ENCODE data around the gene NDUFA11.

The NDUFA11 gene

GRCh38 chr19:5905114-5905778, 1.7 kb upstream of the NDUFA11 start:
- no peak for DNase-seq

GRCh38 chr19:5904352-5905113, 943 bp upstream of the NDUFA11 start, which contains the start of gene VMAC:
TSS of gene VMAC (plus strand) at chr19:5904872. CDS start at chr19:5904891, 19 bp downstream.
- peak; percentile 89 for DNase-seq

- no peak for DNase-seq
These were observed 450 bp downstream of the NDUFA11 start for GRCh38 chr19:5903056-5903623.

- no peak for DNase-seq
These were observed 2.6 kb downstream of the NDUFA11 start for GRCh38 chr19:5900976-5901375.

GRCh38 chr19:5899728-5900526, 3.7 kb downstream of the NDUFA11 start:
- DNase-seq: no peak

- no peak for DNase-seq
These were observed 6.2 kb downstream of the NDUFA11 start for GRCh38 chr19:5897189-5897969.

GRCh38 chr19:5896365-5897076, 7.1 kb downstream of the NDUFA11 start:
- no peak for DNase-seq

GRCh38 chr19:5895890-5896289, 7.7 kb downstream of the NDUFA11 start:
- DNase-seq: no peak

- no peak for DNase-seq
These were observed 8.2 kb downstream of the NDUFA11 start for GRCh38 chr19:5895409-5895808.

GRCh38 chr19:5894704-5895349, 8.8 kb downstream of the NDUFA11 start:
- DNase-seq: no peak

GRCh38 chr19:5893907-5894703, 9.5 kb downstream of the NDUFA11 start:
- no peak for DNase-seq

GRCh38 chr19:5893296-5893903, 10.2 kb downstream of the NDUFA11 start:
- no peak for DNase-seq

GRCh38 chr19:5892772-5893275, 10.8 kb downstream of the NDUFA11 start:
- DNase-seq: no peak

GRCh38 chr19:5891938-5892771, 11.4 kb downstream of the NDUFA11 start:
- DNase-seq: no peak

- DNase-seq: no peak
These were observed 12.0 kb downstream of the NDUFA11 start for GRCh38 chr19:5891572-5891937.

- no peak for DNase-seq
These were observed 13.5 kb downstream of the NDUFA11 start for GRCh38 chr19:5890099-5890498.

GRCh38 chr19:5889288-5889971, 14.2 kb downstream of the NDUFA11 start:
- no peak for DNase-seq

Measured in NCI-H187 treated with DMSO at 0.1 percent for 48 hours (cell line).